Measurements from ENCODE around the gene CNPY1.

DNA sequence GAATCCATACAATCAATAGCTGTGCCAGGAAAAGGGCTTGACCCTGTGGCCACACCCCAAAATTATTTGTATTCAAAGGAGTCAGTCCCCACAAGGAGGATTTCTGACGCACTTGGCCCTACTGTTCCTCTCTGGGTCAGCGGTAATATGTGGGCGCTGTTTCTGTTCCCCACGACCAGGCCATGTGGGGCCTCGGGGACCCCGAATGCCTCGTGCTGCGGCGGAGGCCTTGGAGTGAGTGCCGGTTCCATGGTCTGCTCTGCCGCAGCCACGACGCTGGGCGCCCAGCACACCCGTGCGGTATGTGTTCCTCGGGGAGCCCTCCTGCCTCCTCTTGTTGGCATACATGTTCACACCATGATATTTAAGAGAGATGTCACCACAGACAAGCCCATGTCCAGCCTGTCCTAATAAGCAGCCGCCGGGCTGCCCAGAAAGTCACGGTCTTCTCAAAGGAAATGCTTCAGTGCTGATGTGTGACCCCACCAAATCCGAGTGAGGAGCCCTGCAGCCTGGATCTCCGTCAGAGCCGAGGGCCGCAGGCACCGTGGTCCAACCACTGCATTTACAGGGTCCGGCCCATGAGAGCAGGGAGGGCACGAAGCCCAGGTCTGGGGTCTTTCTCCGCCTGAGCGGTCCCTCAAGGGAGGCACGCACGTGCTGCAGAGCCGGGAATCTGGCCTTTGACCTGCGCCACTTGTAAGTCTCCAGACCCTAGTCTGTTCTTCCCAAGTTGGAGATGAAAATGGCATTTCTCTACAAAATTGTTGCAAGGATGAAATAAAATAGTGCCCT is 52.4 kb downstream of the CNPY1 start:
- TF ChIP-seq, protein P1, sequence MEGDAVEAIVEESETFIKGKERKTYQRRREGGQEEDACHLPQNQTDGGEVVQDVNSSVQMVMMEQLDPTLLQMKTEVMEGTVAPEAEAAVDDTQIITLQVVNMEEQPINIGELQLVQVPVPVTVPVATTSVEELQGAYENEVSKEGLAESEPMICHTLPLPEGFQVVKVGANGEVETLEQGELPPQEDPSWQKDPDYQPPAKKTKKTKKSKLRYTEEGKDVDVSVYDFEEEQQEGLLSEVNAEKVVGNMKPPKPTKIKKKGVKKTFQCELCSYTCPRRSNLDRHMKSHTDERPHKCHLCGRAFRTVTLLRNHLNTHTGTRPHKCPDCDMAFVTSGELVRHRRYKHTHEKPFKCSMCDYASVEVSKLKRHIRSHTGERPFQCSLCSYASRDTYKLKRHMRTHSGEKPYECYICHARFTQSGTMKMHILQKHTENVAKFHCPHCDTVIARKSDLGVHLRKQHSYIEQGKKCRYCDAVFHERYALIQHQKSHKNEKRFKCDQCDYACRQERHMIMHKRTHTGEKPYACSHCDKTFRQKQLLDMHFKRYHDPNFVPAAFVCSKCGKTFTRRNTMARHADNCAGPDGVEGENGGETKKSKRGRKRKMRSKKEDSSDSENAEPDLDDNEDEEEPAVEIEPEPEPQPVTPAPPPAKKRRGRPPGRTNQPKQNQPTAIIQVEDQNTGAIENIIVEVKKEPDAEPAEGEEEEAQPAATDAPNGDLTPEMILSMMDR (IDR thresholded peaks at IDR 0.05), result no peak
- TF ChIP-seq POLR2AphosphoS5 (IDR thresholded peaks at IDR 0.05), result no peak

All from breast epithelium (tissue), 3 donors.